SK-N-SH (cell line): ENCODE data around the gene GLTP.

Experiments
- FOXM1 ChIP-seq: IDR thresholded peaks from 2 replicates; pipeline ENCODE4 v1.4.0; 2012; ENCODE audit warnings: low read depth, mild to moderate bottlenecking
- MXI1 ChIP-seq: IDR thresholded peaks from 2 replicates; pipeline ENCODE4 v1.6.1; 2012; ENCODE audit warnings: mild to moderate bottlenecking, low read depth, low read length, improper control_type of control experiment
- TCF12 ChIP-seq: IDR thresholded peaks from 2 replicates; pipeline ENCODE4 v1.4.0; 2012
- TEAD4 ChIP-seq: IDR thresholded peaks from 2 replicates; pipeline ENCODE4 v1.4.0; 2012; ENCODE audit warnings: mild to moderate bottlenecking, borderline replicate concordance; ENCODE audit not compliant: insufficient read depth
- TF ChIP-seq, protein P1 (sequence below): fragments of 150-350 bp; IDR thresholded peaks from 2 replicates; pipeline ENCODE4 v1.6.1; 2016; ENCODE audit warnings: mild to moderate bottlenecking, low read depth, low read length
- TF ChIP-seq, protein P2 (sequence below): IDR thresholded peaks from 2 replicates; pipeline ENCODE4 v1.4.0; 2012; ENCODE audit warnings: low read depth
- TF ChIP-seq, protein P3 (sequence below): IDR thresholded peaks from 2 replicates; pipeline ENCODE4 v1.4.0; 2012; ENCODE audit warnings: low read depth, borderline replicate concordance
- TF ChIP-seq, protein P4 (sequence below): fragments of 200-600 bp; sonication (generic); IDR thresholded peaks from 2 replicates; pipeline ENCODE4 v1.6.1; 2017; ENCODE audit warnings: antibody characterized with exemption, mild to moderate bottlenecking, moderate library complexity

DNA sequence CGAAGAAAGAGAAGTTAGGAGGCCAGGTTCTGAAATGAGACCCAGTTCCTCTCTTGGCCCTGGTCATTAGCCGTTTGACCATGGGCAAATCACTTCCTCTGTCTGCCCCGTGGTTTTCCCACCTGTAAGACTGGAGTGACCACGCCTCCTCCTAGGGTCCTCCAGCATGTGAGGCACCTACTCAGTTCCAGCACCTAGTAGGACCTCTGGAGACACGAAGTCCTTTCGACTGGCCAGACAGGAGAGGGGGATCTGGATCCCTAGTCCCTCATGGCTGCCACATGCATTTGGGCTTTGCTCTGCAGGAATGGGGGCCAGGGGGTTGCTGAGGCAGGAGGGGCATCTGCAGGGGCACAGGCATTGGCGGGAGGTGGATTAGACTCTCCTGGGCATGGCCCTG lies 63.5 kb downstream of the GLTP start:
- TF ChIP-seq, protein P1, sequence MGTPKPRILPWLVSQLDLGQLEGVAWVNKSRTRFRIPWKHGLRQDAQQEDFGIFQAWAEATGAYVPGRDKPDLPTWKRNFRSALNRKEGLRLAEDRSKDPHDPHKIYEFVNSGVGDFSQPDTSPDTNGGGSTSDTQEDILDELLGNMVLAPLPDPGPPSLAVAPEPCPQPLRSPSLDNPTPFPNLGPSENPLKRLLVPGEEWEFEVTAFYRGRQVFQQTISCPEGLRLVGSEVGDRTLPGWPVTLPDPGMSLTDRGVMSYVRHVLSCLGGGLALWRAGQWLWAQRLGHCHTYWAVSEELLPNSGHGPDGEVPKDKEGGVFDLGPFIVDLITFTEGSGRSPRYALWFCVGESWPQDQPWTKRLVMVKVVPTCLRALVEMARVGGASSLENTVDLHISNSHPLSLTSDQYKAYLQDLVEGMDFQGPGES = no peak
- TF ChIP-seq TEAD4 = no peak
- no peak for TF ChIP-seq MXI1
- no peak for TF ChIP-seq TCF12
- TF ChIP-seq, protein P2, sequence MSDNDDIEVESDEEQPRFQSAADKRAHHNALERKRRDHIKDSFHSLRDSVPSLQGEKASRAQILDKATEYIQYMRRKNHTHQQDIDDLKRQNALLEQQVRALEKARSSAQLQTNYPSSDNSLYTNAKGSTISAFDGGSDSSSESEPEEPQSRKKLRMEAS = no peak
- TF ChIP-seq, protein P3, sequence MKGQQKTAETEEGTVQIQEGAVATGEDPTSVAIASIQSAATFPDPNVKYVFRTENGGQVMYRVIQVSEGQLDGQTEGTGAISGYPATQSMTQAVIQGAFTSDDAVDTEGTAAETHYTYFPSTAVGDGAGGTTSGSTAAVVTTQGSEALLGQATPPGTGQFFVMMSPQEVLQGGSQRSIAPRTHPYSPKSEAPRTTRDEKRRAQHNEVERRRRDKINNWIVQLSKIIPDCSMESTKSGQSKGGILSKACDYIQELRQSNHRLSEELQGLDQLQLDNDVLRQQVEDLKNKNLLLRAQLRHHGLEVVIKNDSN = no peak
- TF ChIP-seq FOXM1 = no peak
- TF ChIP-seq, protein P4, sequence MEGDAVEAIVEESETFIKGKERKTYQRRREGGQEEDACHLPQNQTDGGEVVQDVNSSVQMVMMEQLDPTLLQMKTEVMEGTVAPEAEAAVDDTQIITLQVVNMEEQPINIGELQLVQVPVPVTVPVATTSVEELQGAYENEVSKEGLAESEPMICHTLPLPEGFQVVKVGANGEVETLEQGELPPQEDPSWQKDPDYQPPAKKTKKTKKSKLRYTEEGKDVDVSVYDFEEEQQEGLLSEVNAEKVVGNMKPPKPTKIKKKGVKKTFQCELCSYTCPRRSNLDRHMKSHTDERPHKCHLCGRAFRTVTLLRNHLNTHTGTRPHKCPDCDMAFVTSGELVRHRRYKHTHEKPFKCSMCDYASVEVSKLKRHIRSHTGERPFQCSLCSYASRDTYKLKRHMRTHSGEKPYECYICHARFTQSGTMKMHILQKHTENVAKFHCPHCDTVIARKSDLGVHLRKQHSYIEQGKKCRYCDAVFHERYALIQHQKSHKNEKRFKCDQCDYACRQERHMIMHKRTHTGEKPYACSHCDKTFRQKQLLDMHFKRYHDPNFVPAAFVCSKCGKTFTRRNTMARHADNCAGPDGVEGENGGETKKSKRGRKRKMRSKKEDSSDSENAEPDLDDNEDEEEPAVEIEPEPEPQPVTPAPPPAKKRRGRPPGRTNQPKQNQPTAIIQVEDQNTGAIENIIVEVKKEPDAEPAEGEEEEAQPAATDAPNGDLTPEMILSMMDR = no peak
